H9 (cell line): Measurements from ENCODE around the gene RUNX1. TPM values are rescaled to one million over a fixed set of nuclear protein-coding genes. Genes with fewer than 3 reads are reported as not detected.

Experiments used
- DNase-seq: peaks from one replicate; pipeline ENCODE4 v3.0.0-alpha.2; 2017
- H2AFZ ChIP-seq: one replicate; pipeline ENCODE4 v1.6.1; 2013; ENCODE audit warnings: mild to moderate bottlenecking, low read length, control low read depth, moderate library complexity
- H2AK5ac ChIP-seq: 2 replicates; pipeline ENCODE4 v1.6.1; 2013; ENCODE audit warnings: low read length, control low read depth, mixed read lengths; ENCODE audit not compliant: insufficient read length
- H2BK120ac ChIP-seq: one replicate; pipeline ENCODE4 v1.6.1; 2013; ENCODE audit warnings: low read depth, mild to moderate bottlenecking, low read length, control low read depth, inconsistent platforms; ENCODE audit not compliant: poor library complexity, severe bottlenecking
- H2BK12ac ChIP-seq: 2 replicates; pipeline ENCODE4 v1.6.1; 2013; ENCODE audit warnings: low read length, control low read depth, mixed read lengths, low read depth; ENCODE audit not compliant: insufficient read length
- H2BK15ac ChIP-seq: 2 replicates; pipeline ENCODE4 v1.6.1; 2013; ENCODE audit warnings: low read depth, low read length, control low read depth
- H2BK20ac ChIP-seq: one replicate; pipeline ENCODE4 v1.6.1; 2013; ENCODE audit warnings: low read depth, mild to moderate bottlenecking, low read length, control low read depth, inconsistent platforms; ENCODE audit not compliant: poor library complexity, severe bottlenecking
- H2BK5ac ChIP-seq: 2 replicates; pipeline ENCODE4 v1.6.1; 2013; ENCODE audit warnings: low read length, control low read depth, mixed read lengths; ENCODE audit not compliant: insufficient read length
- H3K14ac ChIP-seq: 2 replicates; pipeline ENCODE4 v1.6.1; 2013; ENCODE audit warnings: low read length, control low read depth; ENCODE audit not compliant: insufficient read depth
- H3K18ac ChIP-seq: 2 replicates; pipeline ENCODE4 v1.6.1; 2013; ENCODE audit warnings: low read depth, mild to moderate bottlenecking, mixed read lengths, low read length, control low read depth; ENCODE audit not compliant: insufficient read length
- H3K23ac ChIP-seq: 2 replicates; pipeline ENCODE4 v1.6.1; 2013; ENCODE audit warnings: low read length, control low read depth, mixed read lengths, low read depth; ENCODE audit not compliant: insufficient read length
- H3K23me2 ChIP-seq: 2 replicates; pipeline ENCODE4 v1.6.1; 2013; ENCODE audit warnings: low read depth, mild to moderate bottlenecking, mixed read lengths, low read length, control low read depth; ENCODE audit not compliant: insufficient read length, poor library complexity, severe bottlenecking
- H3K27ac ChIP-seq: 2 replicates; pipeline ENCODE4 v1.5.1; 2013; ENCODE audit warnings: low read length, control low read depth, mixed read lengths, low read depth; ENCODE audit not compliant: insufficient read length
- H3K27me3 ChIP-seq: 2 replicates; pipeline ENCODE4 v1.6.1; 2013; ENCODE audit warnings: low read length, control low read depth, inconsistent platforms; ENCODE audit not compliant: insufficient read depth
- H3K4ac ChIP-seq: 2 replicates; pipeline ENCODE4 v1.6.1; 2013; ENCODE audit warnings: low read depth, mild to moderate bottlenecking, control low read depth, inconsistent platforms, low read length, moderate library complexity
- H3K4me1 ChIP-seq: 2 replicates; pipeline ENCODE4 v1.6.1; 2013; ENCODE audit warnings: low read length, control low read depth, inconsistent platforms; ENCODE audit not compliant: insufficient read depth
- H3K4me2 ChIP-seq: 2 replicates; pipeline ENCODE4 v1.6.1; 2013; ENCODE audit warnings: low read length, control low read depth, mixed read lengths; ENCODE audit not compliant: insufficient read length, insufficient read depth
- H3K56ac ChIP-seq: 2 replicates; pipeline ENCODE4 v1.6.1; 2013; ENCODE audit warnings: low read depth, mild to moderate bottlenecking, mixed read lengths, low read length, control low read depth; ENCODE audit not compliant: insufficient read length
- H3K79me1 ChIP-seq: 2 replicates; pipeline ENCODE4 v1.6.1; 2013; ENCODE audit warnings: low read depth, mild to moderate bottlenecking, moderate library complexity, low read length, control low read depth, inconsistent platforms; ENCODE audit not compliant: insufficient read depth, poor library complexity, severe bottlenecking
- H3K79me2 ChIP-seq: 2 replicates; pipeline ENCODE4 v1.6.1; 2013; ENCODE audit warnings: low read length, control low read depth, inconsistent platforms; ENCODE audit not compliant: insufficient read depth
- H3K9ac ChIP-seq: 2 replicates; pipeline ENCODE4 v1.6.1; 2013; ENCODE audit warnings: low read length, control low read depth, mixed read lengths; ENCODE audit not compliant: insufficient read length; ENCODE audit errors: extremely low read depth
- H3K9me3 ChIP-seq: one replicate; pipeline ENCODE4 v1.6.1; 2013; ENCODE audit warnings: low read depth, low read length, inconsistent platforms; ENCODE audit not compliant: control insufficient read depth
- H3T11ph ChIP-seq: one replicate; pipeline ENCODE4 v1.6.1; 2013; ENCODE audit warnings: mild to moderate bottlenecking, low read length, control low read depth, inconsistent platforms
- H4K20me1 ChIP-seq: one replicate; pipeline ENCODE4 v1.6.1; 2013; ENCODE audit not compliant: control insufficient read depth, insufficient read length, insufficient read depth
- H4K5ac ChIP-seq: 2 replicates; pipeline ENCODE4 v1.6.1; 2013; ENCODE audit warnings: low read depth, mild to moderate bottlenecking, mixed read lengths, low read length, control low read depth; ENCODE audit not compliant: insufficient read length
- H4K8ac ChIP-seq: replicated peaks from 2 replicates; pipeline ENCODE4 v1.6.1; 2013; ENCODE audit warnings: low read length, control low read depth, mixed read lengths, low read depth; ENCODE audit not compliant: insufficient read length
- H4K91ac ChIP-seq: 2 replicates; pipeline ENCODE4 v1.6.1; 2013; ENCODE audit warnings: low read depth, mild to moderate bottlenecking, moderate library complexity, mixed read lengths, low read length, control low read depth; ENCODE audit not compliant: insufficient read length
- H3K27ac Mint-ChIP-seq, 3 experiments: 2 replicates in 2 of 3; 3 replicates in 1 of 3; pipeline ENCODE4 v1.8.0; 2020 to 2021; ENCODE audit warnings: mixed read lengths in 3 of 3, mild to moderate bottlenecking in 1 of 3, moderate library complexity in 1 of 3
- H3K27me3 Mint-ChIP-seq: 2 replicates; pipeline ENCODE4 v1.8.0; 2021; ENCODE audit warnings: low read depth, mild to moderate bottlenecking, moderate library complexity, mixed read lengths
- H3K36me3 Mint-ChIP-seq, 3 experiments: 2 replicates in 2 of 3; 3 replicates in 1 of 3; pipeline ENCODE4 v1.8.0; 2020 to 2021; ENCODE audit warnings: low read depth in 3 of 3, mixed read lengths in 3 of 3; ENCODE audit not compliant: insufficient read depth in 1 of 3
- H3K4me1 Mint-ChIP-seq, 2 experiments: 2 replicates each; pipeline ENCODE4 v1.8.0; 2020; ENCODE audit warnings: mixed read lengths in 2 of 2
- H3K4me3 Mint-ChIP-seq, 2 experiments: 2 replicates in 1 of 2; 3 replicates in 1 of 2; pipeline ENCODE4 v1.8.0; 2020 to 2021; ENCODE audit warnings: mild to moderate bottlenecking in 2 of 2, mixed read lengths in 2 of 2, moderate library complexity in 1 of 2
- H3K9me3 Mint-ChIP-seq, 2 experiments: 2 replicates in 1 of 2; 3 replicates in 1 of 2; pipeline ENCODE4 v1.8.0; 2020; ENCODE audit warnings: mild to moderate bottlenecking in 2 of 2, mixed read lengths in 2 of 2, moderate library complexity in 1 of 2
- CTCF ChIP-seq: fragments of 200-600 bp; sonication (generic); conservative IDR thresholded peaks from 3 replicates; pipeline ENCODE4 v1.8.0; 2021; ENCODE audit warnings: antibody characterized with exemption, mild to moderate bottlenecking
- total RNA-seq: library from RNA; stranded (reverse); gene quantifications from 2 replicates; pipeline ENCODE4 v1.2.1, GENCODE V29; 2021

RUNX1 gene
- total RNA-seq, 1 experiment from 2014 or later, result 0.72 TPM

GRCh38 chr21:35024513-35024912, 24.6 kb downstream of the RUNX1 start:
- no peak overlapping the region for H3K4me3 Mint-ChIP-seq
- H2BK15ac ChIP-seq, result no peak overlapping the region

More at GRCh38 chr21:35024513-35024912, 24.6 kb downstream of the RUNX1 start:
- Histone ChIP-seq H2BK12ac (no peak overlapping the region), H2AK5ac (no peak overlapping the region), H3K4me1 (no peaks in the 10 kb centered on the region; the same call in 1 of the 2 replicates), H3K9ac (no peak overlapping the region), H3K18ac (no peak overlapping the region), H3K4ac (no peak overlapping the region), H3T11ph (no peak overlapping the region), H2AFZ (no peak overlapping the region), H3K79me2 (no peaks in the 10 kb centered on the region), H3K9me3 (no peaks in the 10 kb centered on the region), H3K56ac (no peak overlapping the region), H3K4me2 (no peak overlapping the region), H4K20me1 (no peaks in the 10 kb centered on the region), H2BK120ac (no peak overlapping the region), H2BK5ac (no peak overlapping the region), H3K23me2 (peaks cover 4% of the 10 kb centered on the region), H2BK20ac (no peak overlapping the region), H3K27ac (no peak overlapping the region), H3K79me1 (no peaks in the 10 kb centered on the region), H3K23ac (no peak overlapping the region), H4K5ac (no peak overlapping the region), H4K8ac (no peak overlapping the region), H4K91ac (no peak overlapping the region), H3K14ac (no peak overlapping the region), H3K27me3 (no peaks in the 10 kb centered on the region)
- Mint-ChIP-seq H3K27me3 (peaks cover 13% of the 10 kb centered on the region), H3K4me1 (peaks cover 22 to 33% of the 10 kb centered on the region in 2 experiments), H3K36me3 (no peaks in the 10 kb centered on the region), H3K9me3 (peaks cover 0 to 5% of the 10 kb centered on the region in 2 experiments; a peak in 1 of 5 replicates), H3K27ac (no peak overlapping the region)
- no peak for TF ChIP-seq CTCF
- DNase-seq, result no peak
